Peyer's patch (tissue), 4 donors: ENCODE data around the gene LIME1.

ENCODE experiments used
- POLR2A ChIP-seq, 2 donors: fragments of 450-650 bp; IDR thresholded peaks; one replicate each; pipeline ENCODE4 v1.5.1; 2017; ENCODE audit warnings: antibody characterized with exemption in 2 of 2, mild to moderate bottlenecking in 2 of 2, moderate library complexity in 2 of 2
- TF ChIP-seq, protein P1 (sequence below), 6 experiments: fragments of 450-650 bp in 4 of 6; fragments of 200-600 bp in 2 of 6; sonication (generic) in 1 of 6; IDR thresholded peaks; one replicate each; pipeline ENCODE4 v1.5.1; 2017 to 2019; ENCODE audit warnings: antibody characterized with exemption in 6 of 6, mild to moderate bottlenecking in 3 of 6, moderate library complexity in 1 of 6

DNA sequence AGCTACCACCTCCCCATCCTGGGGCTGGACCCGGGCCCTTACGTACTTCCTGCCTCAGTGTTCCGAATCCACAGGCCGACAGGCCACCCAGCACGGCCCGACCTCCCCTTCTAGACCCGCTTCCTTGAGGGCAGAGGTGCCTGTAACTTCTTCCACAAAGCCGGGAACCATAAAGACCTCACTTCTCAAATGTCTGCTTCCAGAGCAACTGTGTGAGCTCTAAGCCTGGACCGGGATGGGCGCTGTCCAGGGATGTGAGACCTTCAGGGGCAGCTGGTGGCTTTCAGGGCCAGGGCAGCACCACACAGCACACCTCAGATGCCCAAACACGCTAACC, 12.4 kb downstream of the LIME1 start:
- TF ChIP-seq, protein P1, sequence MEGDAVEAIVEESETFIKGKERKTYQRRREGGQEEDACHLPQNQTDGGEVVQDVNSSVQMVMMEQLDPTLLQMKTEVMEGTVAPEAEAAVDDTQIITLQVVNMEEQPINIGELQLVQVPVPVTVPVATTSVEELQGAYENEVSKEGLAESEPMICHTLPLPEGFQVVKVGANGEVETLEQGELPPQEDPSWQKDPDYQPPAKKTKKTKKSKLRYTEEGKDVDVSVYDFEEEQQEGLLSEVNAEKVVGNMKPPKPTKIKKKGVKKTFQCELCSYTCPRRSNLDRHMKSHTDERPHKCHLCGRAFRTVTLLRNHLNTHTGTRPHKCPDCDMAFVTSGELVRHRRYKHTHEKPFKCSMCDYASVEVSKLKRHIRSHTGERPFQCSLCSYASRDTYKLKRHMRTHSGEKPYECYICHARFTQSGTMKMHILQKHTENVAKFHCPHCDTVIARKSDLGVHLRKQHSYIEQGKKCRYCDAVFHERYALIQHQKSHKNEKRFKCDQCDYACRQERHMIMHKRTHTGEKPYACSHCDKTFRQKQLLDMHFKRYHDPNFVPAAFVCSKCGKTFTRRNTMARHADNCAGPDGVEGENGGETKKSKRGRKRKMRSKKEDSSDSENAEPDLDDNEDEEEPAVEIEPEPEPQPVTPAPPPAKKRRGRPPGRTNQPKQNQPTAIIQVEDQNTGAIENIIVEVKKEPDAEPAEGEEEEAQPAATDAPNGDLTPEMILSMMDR (IDR thresholded peaks at IDR 0.05) = no peak
- TF ChIP-seq POLR2A (IDR thresholded peaks at IDR 0.05) = no peak
